WTC11 (cell line): Measurements from ENCODE around the gene P2RX6.

Source experiments
- ATF2 ChIP-seq: sonication (generic); formaldehyde crosslinking; IDR thresholded peaks from 2 replicates; pipeline ENCODE4 v1.8.1; 2022; ENCODE audit warnings: low read depth, missing genetic modification reagents, borderline replicate concordance
- CREM ChIP-seq: sonication (generic); formaldehyde crosslinking; IDR thresholded peaks from 2 replicates; pipeline ENCODE4 v1.8.1; 2022; ENCODE audit warnings: mild to moderate bottlenecking, missing genetic modification reagents, moderate library complexity
- CTCF ChIP-seq: fragments of 200-600 bp; IDR thresholded peaks from 2 replicates; pipeline ENCODE4 v1.8.0; 2022; ENCODE audit warnings: antibody characterized with exemption
- RELA ChIP-seq: sonication (generic); formaldehyde crosslinking; IDR thresholded peaks from 2 replicates; pipeline ENCODE4 v1.8.1; 2022; ENCODE audit warnings: missing genetic modification reagents, mild to moderate bottlenecking, borderline replicate concordance
- TP53 ChIP-seq: sonication (generic); formaldehyde crosslinking; IDR thresholded peaks from 2 replicates; pipeline ENCODE4 v1.8.1; 2023; ENCODE audit warnings: mild to moderate bottlenecking, missing genetic modification reagents
- ZNF425 ChIP-seq: fragments of 250-450 bp; sonication (Bioruptor Pico); conservative IDR thresholded peaks from 2 replicates; pipeline ENCODE4 v1.9.0; 2021; ENCODE audit warnings: mild to moderate bottlenecking
- TF ChIP-seq, protein P1 (sequence below): sonication (generic); formaldehyde crosslinking; IDR thresholded peaks from 2 replicates; pipeline ENCODE4 v1.8.1; 2023; ENCODE audit warnings: mild to moderate bottlenecking, missing genetic modification reagents
- TF ChIP-seq, protein P2 (sequence below): sonication (generic); formaldehyde crosslinking; conservative IDR thresholded peaks from 2 replicates; pipeline ENCODE4 v1.8.1; 2023; ENCODE audit warnings: mild to moderate bottlenecking, low read depth, missing genetic modification reagents, moderate library complexity

- TF ChIP-seq ATF2 (no peak), CTCF (no peak), RELA (no peak), TP53 (CRISPR knock-in tag) (no peak), ZNF425 (CRISPR knock-in tag) (no peak), CREM (CRISPR knock-in tag) (no peak)
- TF ChIP-seq, protein P1, sequence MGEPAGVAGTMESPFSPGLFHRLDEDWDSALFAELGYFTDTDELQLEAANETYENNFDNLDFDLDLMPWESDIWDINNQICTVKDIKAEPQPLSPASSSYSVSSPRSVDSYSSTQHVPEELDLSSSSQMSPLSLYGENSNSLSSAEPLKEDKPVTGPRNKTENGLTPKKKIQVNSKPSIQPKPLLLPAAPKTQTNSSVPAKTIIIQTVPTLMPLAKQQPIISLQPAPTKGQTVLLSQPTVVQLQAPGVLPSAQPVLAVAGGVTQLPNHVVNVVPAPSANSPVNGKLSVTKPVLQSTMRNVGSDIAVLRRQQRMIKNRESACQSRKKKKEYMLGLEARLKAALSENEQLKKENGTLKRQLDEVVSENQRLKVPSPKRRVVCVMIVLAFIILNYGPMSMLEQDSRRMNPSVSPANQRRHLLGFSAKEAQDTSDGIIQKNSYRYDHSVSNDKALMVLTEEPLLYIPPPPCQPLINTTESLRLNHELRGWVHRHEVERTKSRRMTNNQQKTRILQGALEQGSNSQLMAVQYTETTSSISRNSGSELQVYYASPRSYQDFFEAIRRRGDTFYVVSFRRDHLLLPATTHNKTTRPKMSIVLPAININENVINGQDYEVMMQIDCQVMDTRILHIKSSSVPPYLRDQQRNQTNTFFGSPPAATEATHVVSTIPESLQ (CRISPR knock-in tag), result no peak
- TF ChIP-seq, protein P2, sequence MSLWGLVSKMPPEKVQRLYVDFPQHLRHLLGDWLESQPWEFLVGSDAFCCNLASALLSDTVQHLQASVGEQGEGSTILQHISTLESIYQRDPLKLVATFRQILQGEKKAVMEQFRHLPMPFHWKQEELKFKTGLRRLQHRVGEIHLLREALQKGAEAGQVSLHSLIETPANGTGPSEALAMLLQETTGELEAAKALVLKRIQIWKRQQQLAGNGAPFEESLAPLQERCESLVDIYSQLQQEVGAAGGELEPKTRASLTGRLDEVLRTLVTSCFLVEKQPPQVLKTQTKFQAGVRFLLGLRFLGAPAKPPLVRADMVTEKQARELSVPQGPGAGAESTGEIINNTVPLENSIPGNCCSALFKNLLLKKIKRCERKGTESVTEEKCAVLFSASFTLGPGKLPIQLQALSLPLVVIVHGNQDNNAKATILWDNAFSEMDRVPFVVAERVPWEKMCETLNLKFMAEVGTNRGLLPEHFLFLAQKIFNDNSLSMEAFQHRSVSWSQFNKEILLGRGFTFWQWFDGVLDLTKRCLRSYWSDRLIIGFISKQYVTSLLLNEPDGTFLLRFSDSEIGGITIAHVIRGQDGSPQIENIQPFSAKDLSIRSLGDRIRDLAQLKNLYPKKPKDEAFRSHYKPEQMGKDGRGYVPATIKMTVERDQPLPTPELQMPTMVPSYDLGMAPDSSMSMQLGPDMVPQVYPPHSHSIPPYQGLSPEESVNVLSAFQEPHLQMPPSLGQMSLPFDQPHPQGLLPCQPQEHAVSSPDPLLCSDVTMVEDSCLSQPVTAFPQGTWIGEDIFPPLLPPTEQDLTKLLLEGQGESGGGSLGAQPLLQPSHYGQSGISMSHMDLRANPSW (CRISPR knock-in tag), result no peak
Observed at GRCh38 chr22:21075516-21076138, 60.7 kb downstream of the P2RX6 start.
